ENCODE results near the gene GNB1.

The GNB1 gene

DNA sequence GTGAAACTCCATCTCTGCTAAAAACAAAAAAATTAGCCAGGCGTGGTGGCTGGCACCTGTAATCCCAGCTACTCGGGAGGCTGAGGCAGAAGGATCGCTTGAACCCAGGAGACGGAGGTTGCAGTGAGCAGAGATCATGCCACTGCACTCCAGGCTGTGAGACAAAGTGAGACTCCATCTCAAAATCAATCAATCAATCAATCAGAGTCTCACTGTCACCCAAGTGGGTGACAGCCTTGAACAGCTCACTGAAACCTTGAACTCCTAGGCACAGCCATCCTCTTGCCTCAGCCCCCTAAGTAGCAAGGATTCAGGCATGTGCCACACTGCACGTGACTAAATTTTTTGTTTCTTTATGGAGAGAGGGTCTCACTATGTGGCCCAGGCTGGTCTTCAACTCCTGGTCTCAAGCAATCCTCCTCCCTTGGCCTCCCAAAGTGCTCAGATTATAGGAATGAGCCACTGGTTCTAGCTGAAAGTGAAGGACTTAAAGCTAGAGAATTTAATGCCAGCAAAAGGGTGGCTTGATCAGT is 44.4 kb downstream of the GNB1 start:
- H3K4me3 ChIP-seq (ENCODE audit: low read depth, low read length) = no peak overlapping the region
- TF ChIP-seq, protein P1, sequence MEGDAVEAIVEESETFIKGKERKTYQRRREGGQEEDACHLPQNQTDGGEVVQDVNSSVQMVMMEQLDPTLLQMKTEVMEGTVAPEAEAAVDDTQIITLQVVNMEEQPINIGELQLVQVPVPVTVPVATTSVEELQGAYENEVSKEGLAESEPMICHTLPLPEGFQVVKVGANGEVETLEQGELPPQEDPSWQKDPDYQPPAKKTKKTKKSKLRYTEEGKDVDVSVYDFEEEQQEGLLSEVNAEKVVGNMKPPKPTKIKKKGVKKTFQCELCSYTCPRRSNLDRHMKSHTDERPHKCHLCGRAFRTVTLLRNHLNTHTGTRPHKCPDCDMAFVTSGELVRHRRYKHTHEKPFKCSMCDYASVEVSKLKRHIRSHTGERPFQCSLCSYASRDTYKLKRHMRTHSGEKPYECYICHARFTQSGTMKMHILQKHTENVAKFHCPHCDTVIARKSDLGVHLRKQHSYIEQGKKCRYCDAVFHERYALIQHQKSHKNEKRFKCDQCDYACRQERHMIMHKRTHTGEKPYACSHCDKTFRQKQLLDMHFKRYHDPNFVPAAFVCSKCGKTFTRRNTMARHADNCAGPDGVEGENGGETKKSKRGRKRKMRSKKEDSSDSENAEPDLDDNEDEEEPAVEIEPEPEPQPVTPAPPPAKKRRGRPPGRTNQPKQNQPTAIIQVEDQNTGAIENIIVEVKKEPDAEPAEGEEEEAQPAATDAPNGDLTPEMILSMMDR (IDR thresholded peaks at IDR 0.05; ENCODE audit: low read depth, low read length) = no peak

DNA sequence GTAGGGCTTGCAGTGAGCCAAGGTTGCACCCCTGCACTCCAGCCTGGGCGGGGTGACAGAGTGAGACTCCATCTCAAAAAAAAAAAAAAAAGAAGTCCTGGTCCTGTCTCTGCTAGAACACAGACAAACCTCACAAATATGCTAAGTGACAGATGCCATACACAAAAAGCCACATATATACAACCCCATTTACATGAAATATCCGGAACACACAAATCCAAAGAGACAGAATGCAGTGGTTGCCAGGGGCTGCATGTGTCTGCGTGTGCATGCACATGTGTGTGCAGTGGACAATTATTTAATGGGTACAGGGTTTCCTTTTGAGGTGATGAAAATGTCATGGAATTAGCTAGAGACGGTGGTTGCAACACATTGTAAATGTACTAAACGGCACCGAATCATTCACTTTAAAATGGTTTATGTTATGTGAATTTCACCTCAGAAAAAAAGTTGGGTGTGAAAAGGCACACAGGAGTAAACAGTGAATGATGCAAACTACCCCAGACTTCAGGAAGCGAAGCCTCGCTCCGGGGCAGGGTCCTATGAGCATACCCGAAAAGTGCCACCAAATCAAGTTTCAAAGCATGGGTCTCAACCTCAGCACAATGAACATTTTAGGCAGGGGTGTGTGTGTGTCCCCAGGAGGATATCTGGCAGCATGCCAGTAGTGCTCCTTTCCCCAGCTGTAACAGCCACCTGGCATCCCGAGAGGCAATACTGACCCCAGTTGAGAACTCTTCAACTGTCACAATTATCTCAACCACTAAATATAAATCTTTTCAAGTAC is 48.3 kb downstream of the GNB1 start:
- TF ChIP-seq, protein P1 (IDR thresholded peaks at IDR 0.05; ENCODE audit: low read depth, low read length) = no peak
- no peak overlapping the region for H3K4me3 ChIP-seq (ENCODE audit: low read depth, low read length)

DNA sequence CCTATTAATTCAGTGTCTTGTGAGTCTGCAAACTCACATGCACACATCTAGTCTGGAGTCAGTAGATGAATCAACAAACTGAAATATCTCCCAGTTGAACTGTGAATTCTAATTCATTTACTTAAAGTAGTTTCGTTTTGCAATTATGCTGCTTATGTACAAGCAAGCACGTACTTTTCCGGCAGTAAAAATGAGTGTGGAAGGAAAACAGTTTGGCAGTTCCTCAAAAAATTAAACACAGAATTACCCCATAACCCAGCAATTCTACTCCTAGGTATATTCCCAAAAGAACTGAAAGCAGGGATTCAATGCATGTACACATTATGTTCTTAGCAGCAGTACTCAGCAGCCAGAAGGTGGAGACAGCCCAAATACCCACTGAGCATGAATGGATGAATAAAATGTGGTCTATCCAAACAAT is 49.3 kb downstream of the GNB1 start:
- H3K4me3 ChIP-seq (ENCODE audit: low read depth, low read length) = no peak overlapping the region

DNA sequence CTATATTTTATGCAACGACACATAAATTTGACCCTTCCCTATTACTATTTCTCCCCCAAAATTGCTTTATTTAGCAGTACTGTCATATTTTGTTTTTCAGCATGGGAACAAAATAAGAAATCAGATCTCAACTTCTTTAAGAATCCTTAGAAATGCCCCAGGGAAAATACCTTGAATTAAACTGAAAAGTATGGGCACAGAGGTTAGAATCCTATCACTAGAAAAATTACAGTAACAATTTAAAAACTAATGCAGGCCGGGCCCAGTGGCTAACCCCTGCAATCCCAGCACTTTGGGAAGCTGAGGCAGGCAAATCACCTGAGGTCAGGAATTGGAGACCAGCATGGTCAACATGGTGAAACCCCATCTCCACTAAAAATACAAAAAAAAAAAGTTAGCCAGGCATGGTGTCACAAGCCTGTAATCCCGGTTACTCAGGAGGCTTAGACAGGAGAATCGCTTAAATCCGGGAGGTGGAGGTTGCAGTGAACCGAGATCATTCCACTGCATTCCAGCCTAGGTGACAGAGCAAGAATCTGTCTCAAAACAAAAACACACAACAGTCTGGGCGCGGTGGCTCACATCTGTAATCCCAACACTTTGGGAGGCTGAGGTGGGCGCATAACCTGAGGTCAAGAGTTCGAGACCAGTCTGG is 51.4 kb downstream of the GNB1 start:
- no peak overlapping the region for H3K4me3 ChIP-seq (ENCODE audit: low read depth, low read length)
- TF ChIP-seq, protein P1 (IDR thresholded peaks at IDR 0.05; ENCODE audit: low read depth, low read length) = no peak

More for the DNA sequence above, 49.3 kb downstream of the GNB1 start:
- TF ChIP-seq, protein P1 (IDR thresholded peaks at IDR 0.05; ENCODE audit: low read depth, low read length) = no peak

DNA sequence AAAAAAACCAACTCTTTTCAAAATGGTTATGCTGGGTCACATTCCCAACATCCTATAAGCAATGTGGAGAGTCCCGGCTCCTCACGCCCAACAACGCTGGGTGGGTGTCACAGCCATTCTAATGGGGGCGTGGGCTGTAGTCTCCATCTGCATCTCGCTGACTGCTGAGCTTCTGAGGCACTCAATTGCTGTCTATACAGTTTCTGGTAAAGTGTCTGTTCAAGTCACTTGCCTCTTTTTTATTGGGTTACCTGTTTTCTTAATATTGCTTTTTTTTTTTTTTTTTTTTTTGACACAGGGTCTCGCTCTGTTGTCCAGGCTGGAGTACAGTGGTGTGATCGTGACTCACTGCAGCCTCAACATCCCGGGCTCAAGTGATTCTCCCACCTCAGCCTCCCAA is 54.8 kb downstream of the GNB1 start:
- no peak overlapping the region for H3K4me3 ChIP-seq (ENCODE audit: low read depth, low read length)
- TF ChIP-seq, protein P1 (IDR thresholded peaks at IDR 0.05; ENCODE audit: low read depth, low read length) = no peak

DNA sequence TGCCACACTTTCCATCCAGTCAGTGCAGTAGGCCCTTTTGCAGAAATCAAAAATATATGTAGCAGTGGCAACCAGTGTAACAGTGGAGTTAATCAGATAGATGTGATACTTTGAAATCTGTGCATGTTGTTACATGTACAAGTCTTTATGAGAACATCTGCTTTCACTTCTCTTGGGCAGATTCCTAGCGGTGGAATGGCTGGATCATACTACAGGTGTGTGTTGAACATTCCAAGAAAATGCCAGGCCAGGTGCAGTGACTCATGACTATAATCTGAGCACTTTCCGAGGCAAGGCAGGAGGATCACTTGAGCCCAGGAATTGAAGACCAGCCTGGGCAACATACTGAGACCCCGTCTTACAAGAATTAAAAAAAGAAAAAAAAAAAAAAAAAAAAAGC is 55.3 kb downstream of the GNB1 start:
- TF ChIP-seq, protein P1 (IDR thresholded peaks at IDR 0.05; ENCODE audit: low read depth, low read length) = no peak
- H3K4me3 ChIP-seq (ENCODE audit: low read depth, low read length) = no peak overlapping the region

DNA sequence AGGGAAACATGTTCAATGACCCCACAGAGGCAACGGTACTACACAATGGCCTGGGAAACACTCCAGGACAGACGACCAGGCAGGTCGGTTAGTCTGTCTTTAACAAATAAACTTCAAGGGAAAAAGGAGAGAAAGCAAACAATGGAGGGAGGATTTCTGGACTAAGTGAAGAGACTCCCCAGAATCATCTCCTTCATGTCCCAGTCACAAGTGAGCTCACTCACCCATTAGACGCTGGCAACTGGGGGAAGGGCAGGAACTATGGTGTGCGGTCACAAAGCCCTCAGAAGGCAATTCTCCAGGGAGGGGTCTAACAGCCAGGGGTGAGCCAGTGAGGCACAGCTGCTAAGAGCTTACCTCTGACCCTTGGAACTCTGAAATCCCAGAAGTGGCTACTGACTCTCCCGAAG is 57.0 kb downstream of the GNB1 start:
- no peak overlapping the region for H3K4me3 ChIP-seq (ENCODE audit: low read depth, low read length)

More for the DNA sequence above, 57.0 kb downstream of the GNB1 start:
- TF ChIP-seq, protein P1 (IDR thresholded peaks at IDR 0.05; ENCODE audit: low read depth, low read length) = no peak

All from WI38 (cell line).